ENCODE data around the gene ZFAND3. TPM values are rescaled to one million over a fixed set of nuclear protein-coding genes. Genes with fewer than 3 reads are reported as not detected.

Gene ZFAND3
- total and polyA plus RNA-seq, 2 experiments from 2014 or later = 16.9 to 28.2 TPM

DNA sequence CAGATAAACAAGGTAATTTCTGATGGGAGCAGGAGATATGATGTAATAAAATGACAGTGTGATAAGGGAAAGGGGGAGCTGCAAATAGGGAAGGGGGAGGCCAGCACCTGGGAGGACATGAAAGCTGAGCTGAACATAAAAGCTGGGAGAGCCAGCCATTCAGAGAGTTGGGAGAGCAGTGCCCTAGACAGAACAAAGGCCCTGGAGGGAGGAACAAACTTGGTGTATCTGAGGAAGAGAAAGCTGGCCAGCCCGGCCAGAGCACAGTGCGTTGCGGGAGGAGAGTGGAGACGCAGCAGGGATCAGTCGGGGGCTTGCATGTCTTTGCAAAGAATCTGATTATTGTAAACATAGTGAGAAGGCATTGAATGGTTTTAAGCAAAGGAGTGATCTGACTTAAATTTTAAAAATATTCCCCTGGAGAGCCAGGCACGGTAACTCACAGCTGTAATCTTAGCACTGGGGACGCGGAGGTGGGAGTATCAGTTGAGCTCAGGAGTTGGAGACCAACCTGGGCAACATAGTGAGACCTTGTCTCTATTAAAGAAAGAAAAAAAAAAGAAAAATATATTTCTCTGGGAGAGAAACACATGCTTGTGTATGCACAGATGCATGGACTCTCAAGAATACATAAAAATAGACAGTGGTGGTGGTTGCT, 318.2 kb downstream of the ZFAND3 start:
- Histone ChIP-seq H3K4me1 (ENCODE audit: insufficient read depth) (peaks cover 33% of the 10 kb centered on the region), H3K79me2 (replicated peaks; ENCODE audit: insufficient read depth) (peaks cover 6% of the 10 kb centered on the region; the same call in 1 of the 2 replicates), H3K27me3 (ENCODE audit: insufficient read depth) (no peaks in the 10 kb centered on the region), H3K4me2 (peak overlapping the region; percentile 60), H3K4me3 (peak overlapping the region; percentile 29), H3F3A (replicated peaks; ENCODE audit: low read depth) (no peaks in the 10 kb centered on the region), H3K9me2 (ENCODE audit: insufficient read depth) (0 out of 2 replicates have a peak, but pooled peaks cover 3% of the 10 kb centered on the region), H4K20me1 (replicated peaks; ENCODE audit: insufficient read depth) (no peaks in the 10 kb centered on the region; the same call in 1 of the 2 replicates), H3K36me3 (ENCODE audit: insufficient read depth) (no peaks in the 10 kb centered on the region), H2AFZ (no peak overlapping the region), H3K27ac (ENCODE audit: low read depth) (peak overlapping the region; percentile 80)
- ATAC-seq (peak; percentile 93), DNase-seq (ENCODE audit: low spot score) (peak; percentile 78)
- Mint-ChIP-seq H3K4me3 (peak overlapping the region; percentile 55), H3K36me3 (ENCODE audit: low read depth) (peaks cover 3% of the 10 kb centered on the region; the same call in 1 of the 3 replicates), H3K27me3 (ENCODE audit: insufficient read depth, low read depth, poor library complexity) (peaks cover 2% of the 10 kb centered on the region), H3K27ac (peak overlapping the region; percentile 95), H3K9me3 (no peaks in the 10 kb centered on the region; the same call in 2 of the 3 replicates), H3K4me1 (peaks cover 55% of the 10 kb centered on the region)
- TF ChIP-seq EZH2phosphoT487 (IDR thresholded peaks at IDR 0.05; ENCODE audit: unreplicated experiment) = no peak
- TF ChIP-seq, protein P1, sequence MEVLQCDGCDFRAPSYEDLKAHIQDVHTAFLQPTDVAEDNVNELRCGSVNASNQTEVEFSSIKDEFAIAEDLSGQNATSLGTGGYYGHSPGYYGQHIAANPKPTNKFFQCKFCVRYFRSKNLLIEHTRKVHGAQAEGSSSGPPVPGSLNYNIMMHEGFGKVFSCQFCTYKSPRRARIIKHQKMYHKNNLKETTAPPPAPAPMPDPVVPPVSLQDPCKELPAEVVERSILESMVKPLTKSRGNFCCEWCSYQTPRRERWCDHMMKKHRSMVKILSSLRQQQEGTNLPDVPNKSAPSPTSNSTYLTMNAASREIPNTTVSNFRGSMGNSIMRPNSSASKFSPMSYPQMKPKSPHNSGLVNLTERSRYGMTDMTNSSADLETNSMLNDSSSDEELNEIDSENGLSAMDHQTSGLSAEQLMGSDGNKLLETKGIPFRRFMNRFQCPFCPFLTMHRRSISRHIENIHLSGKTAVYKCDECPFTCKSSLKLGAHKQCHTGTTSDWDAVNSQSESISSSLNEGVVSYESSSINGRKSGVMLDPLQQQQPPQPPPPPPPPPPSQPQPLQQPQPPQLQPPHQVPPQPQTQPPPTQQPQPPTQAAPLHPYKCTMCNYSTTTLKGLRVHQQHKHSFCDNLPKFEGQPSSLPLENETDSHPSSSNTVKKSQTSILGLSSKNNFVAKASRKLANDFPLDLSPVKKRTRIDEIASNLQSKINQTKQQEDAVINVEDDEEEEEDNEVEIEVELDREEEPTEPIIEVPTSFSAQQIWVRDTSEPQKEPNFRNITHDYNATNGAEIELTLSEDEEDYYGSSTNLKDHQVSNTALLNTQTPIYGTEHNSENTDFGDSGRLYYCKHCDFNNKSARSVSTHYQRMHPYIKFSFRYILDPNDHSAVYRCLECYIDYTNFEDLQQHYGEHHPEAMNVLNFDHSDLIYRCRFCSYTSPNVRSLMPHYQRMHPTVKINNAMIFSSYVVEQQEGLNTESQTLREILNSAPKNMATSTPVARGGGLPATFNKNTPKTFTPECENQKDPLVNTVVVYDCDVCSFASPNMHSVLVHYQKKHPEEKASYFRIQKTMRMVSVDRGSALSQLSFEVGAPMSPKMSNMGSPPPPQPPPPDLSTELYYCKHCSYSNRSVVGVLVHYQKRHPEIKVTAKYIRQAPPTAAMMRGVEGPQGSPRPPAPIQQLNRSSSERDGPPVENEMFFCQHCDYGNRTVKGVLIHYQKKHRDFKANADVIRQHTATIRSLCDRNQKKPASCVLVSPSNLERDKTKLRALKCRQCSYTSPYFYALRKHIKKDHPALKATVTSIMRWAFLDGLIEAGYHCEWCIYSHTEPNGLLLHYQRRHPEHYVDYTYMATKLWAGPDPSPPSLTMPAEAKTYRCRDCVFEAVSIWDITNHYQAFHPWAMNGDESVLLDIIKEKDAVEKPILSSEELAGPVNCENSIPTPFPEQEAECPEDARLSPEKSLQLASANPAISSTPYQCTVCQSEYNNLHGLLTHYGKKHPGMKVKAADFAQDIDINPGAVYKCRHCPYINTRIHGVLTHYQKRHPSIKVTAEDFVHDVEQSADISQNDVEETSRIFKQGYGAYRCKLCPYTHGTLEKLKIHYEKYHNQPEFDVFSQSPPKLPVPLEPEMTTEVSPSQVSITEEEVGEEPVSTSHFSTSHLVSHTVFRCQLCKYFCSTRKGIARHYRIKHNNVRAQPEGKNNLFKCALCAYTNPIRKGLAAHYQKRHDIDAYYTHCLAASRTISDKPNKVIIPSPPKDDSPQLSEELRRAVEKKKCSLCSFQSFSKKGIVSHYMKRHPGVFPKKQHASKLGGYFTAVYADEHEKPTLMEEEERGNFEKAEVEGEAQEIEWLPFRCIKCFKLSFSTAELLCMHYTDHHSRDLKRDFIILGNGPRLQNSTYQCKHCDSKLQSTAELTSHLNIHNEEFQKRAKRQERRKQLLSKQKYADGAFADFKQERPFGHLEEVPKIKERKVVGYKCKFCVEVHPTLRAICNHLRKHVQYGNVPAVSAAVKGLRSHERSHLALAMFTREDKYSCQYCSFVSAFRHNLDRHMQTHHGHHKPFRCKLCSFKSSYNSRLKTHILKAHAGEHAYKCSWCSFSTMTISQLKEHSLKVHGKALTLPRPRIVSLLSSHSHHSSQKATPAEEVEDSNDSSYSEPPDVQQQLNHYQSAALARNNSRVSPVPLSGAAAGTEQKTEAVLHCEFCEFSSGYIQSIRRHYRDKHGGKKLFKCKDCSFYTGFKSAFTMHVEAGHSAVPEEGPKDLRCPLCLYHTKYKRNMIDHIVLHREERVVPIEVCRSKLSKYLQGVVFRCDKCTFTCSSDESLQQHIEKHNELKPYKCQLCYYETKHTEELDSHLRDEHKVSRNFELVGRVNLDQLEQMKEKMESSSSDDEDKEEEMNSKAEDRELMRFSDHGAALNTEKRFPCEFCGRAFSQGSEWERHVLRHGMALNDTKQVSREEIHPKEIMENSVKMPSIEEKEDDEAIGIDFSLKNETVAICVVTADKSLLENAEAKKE (CRISPR knock-in tag; IDR thresholded peaks at IDR 0.05) = peak; percentile 85

DNA sequence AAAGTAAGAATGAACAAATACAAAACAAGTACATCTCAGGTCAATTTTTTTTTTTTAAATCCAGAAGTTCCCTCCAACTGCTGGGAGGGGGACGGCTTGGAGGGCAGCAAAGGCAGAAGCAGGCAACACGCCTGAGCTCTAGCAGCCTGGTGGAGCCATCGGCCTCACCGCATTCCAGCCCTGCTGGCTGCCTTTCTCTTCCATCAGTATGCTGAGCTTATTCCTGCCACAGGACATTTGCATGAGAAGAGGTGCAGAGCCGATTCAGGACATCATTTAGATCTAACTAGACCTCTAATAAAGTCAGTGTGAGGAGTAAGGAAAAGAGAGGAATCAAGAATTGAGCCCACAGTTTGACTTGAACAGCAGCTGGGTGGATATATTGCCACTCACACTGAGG, 318.8 kb downstream of the ZFAND3 start:
- Histone ChIP-seq H3F3A (replicated peaks; ENCODE audit: low read depth) (no peaks in the 10 kb centered on the region), H3K36me3 (ENCODE audit: insufficient read depth) (no peaks in the 10 kb centered on the region), H3K9me2 (ENCODE audit: insufficient read depth) (0 out of 2 replicates have a peak, but pooled peaks cover 3% of the 10 kb centered on the region), H2AFZ (no peak overlapping the region), H3K79me2 (replicated peaks; ENCODE audit: insufficient read depth) (peaks cover 6% of the 10 kb centered on the region; the same call in 1 of the 2 replicates), H3K4me1 (ENCODE audit: insufficient read depth) (peaks cover 33% of the 10 kb centered on the region), H3K27ac (ENCODE audit: low read depth) (peak overlapping the region; percentile 80), H3K27me3 (ENCODE audit: insufficient read depth) (no peaks in the 10 kb centered on the region), H4K20me1 (replicated peaks; ENCODE audit: insufficient read depth) (no peaks in the 10 kb centered on the region; the same call in 1 of the 2 replicates), H3K4me3 (no peak overlapping the region), H3K4me2 (peak overlapping the region; percentile 60)
- ATAC-seq = peak; percentile 94
- Mint-ChIP-seq H3K27ac (peak overlapping the region; percentile 7; the same call in 1 of the 2 replicates), H3K4me1 (peaks cover 62% of the 10 kb centered on the region), H3K9me3 (no peaks in the 10 kb centered on the region; the same call in 2 of the 3 replicates), H3K27me3 (ENCODE audit: insufficient read depth, low read depth, poor library complexity) (peaks cover 3% of the 10 kb centered on the region), H3K36me3 (ENCODE audit: low read depth) (peaks cover 3% of the 10 kb centered on the region; the same call in 1 of the 3 replicates), H3K4me3 (peak overlapping the region; percentile 44; the same call in 2 of the 3 replicates)
- DNase-seq (ENCODE audit: low spot score) = peak; percentile 91
- TF ChIP-seq NANOG (IDR thresholded peaks at IDR 0.05; ENCODE audit: borderline replicate concordance) = peak; percentile 51; the same call in 1 of the 2 replicates
- TF ChIP-seq CTCF (conservative IDR thresholded peaks at IDR 0.05; ENCODE audit: low read depth in 2 of 2) = no peak

Measured in GM23338 (cell line).